HepG2 (cell line): ENCODE results near the gene IMPDH2. TPM values are rescaled to one million over a fixed set of nuclear protein-coding genes. Genes with fewer than 3 reads are reported as not detected.

Experiments used
- EHMT2 ChIP-seq: fragments of 200-600 bp; sonication (generic); IDR thresholded peaks from 2 replicates; pipeline ENCODE4 v1.7.0; 2017; ENCODE audit warnings: antibody characterized with exemption, low read depth, low read length, borderline replicate concordance
- KDM6A ChIP-seq: IDR thresholded peaks from 2 replicates; pipeline ENCODE4 v1.6.1; 2016; ENCODE audit warnings: low read depth
- NR0B2 ChIP-seq: sonication (generic); formaldehyde crosslinking; IDR thresholded peaks from 2 replicates; pipeline ENCODE4 v1.4.0; 2020; ENCODE audit warnings: mild to moderate bottlenecking, missing genetic modification reagents
- PCBP2 ChIP-seq: fragments of 200-400 bp; formaldehyde crosslinking; optimal IDR thresholded peaks from 2 replicates; pipeline ENCODE3; 2018; ENCODE audit warnings: low read length, low read depth; ENCODE audit not compliant: poor library complexity, severe bottlenecking
- RFX1 ChIP-seq: fragments of 450-650 bp; IDR thresholded peaks from 2 replicates; pipeline ENCODE4 v1.6.1; 2017
- SIN3B ChIP-seq: fragments of 150-350 bp; IDR thresholded peaks from 2 replicates; pipeline ENCODE4 v1.6.1; 2014; ENCODE audit warnings: low read length
- SKIL ChIP-seq: sonication (generic); formaldehyde crosslinking; IDR thresholded peaks from 2 replicates; pipeline ENCODE4 v1.8.0; 2022; ENCODE audit warnings: missing genetic modification reagents, mild to moderate bottlenecking, moderate library complexity, borderline replicate concordance
- ZBTB44 ChIP-seq: sonication (generic); formaldehyde crosslinking; IDR thresholded peaks from 2 replicates; pipeline ENCODE4 v1.4.0; 2020; ENCODE audit warnings: missing genetic modification reagents
- ZNF138 ChIP-seq: sonication (generic); formaldehyde crosslinking; IDR thresholded peaks from 2 replicates; pipeline ENCODE4 v1.5.0; 2020; ENCODE audit warnings: mild to moderate bottlenecking, low read depth, missing genetic modification reagents
- ZNF296 ChIP-seq: sonication (generic); formaldehyde crosslinking; conservative IDR thresholded peaks from 2 replicates; pipeline ENCODE4 v1.5.0; 2020; ENCODE audit warnings: mild to moderate bottlenecking, missing genetic modification reagents
- ZNF501 ChIP-seq: sonication (generic); formaldehyde crosslinking; IDR thresholded peaks from 2 replicates; pipeline ENCODE4 v1.5.1; 2020; ENCODE audit warnings: mild to moderate bottlenecking, moderate library complexity, missing genetic modification reagents
- ZNF672 ChIP-seq: sonication (generic); formaldehyde crosslinking; IDR thresholded peaks from 2 replicates; pipeline ENCODE4 v1.8.1; 2022; ENCODE audit warnings: missing genetic modification reagents
- ZNF772 ChIP-seq: sonication (generic); formaldehyde crosslinking; IDR thresholded peaks from 2 replicates; pipeline ENCODE4 v1.5.0; 2020; ENCODE audit warnings: mild to moderate bottlenecking, missing genetic modification reagents
- ZNF878 ChIP-seq: sonication (generic); formaldehyde crosslinking; IDR thresholded peaks from 2 replicates; pipeline ENCODE4 v1.8.1; 2023; ENCODE audit warnings: mild to moderate bottlenecking, missing genetic modification reagents, moderate library complexity
- polyA plus RNA-seq, 8 experiments: library from polyadenylated mRNA; depleted of rRNA in 3 of 8; stranded (reverse) in 7 of 8; unstranded in 1 of 8; fragments of >200 nt; fragmentation: Illumina TruSeq in 4 of 8; extraction: Trizol in 4 of 8; gene quantifications; 2 replicates each; pipeline versions ENCODE4 v1.2.1 to v1.2.3, GENCODE V29; 2011 to 2016; ENCODE audit warnings: low read depth in 4 of 8, missing spikeins in 1 of 8, mixed read lengths in 1 of 8; ENCODE audit not compliant: insufficient read depth in 1 of 8
- total RNA-seq, 5 experiments: library from RNA; depleted of rRNA; stranded (reverse); fragments of >200 nt; fragmentation: Illumina TruSeq; extraction: Trizol; gene quantifications; 2 replicates each; pipeline ENCODE4 v1.2.3, GENCODE V29; 2016; ENCODE audit warnings: low read depth in 1 of 5
- TF ChIP-seq, protein P1 (sequence below): sonication (generic); formaldehyde crosslinking; IDR thresholded peaks from 2 replicates; pipeline ENCODE4 v1.5.0; 2020; ENCODE audit warnings: missing genetic modification reagents
- TF ChIP-seq, protein P2 (sequence below): IDR thresholded peaks from 2 replicates; pipeline ENCODE4 v1.4.0; 2020; ENCODE audit warnings: mild to moderate bottlenecking, missing genetic modification reagents
- TF ChIP-seq, protein P3 (sequence below): sonication (generic); formaldehyde crosslinking; IDR thresholded peaks from 2 replicates; pipeline ENCODE4 v1.8.0; 2022; ENCODE audit warnings: mild to moderate bottlenecking, missing genetic modification reagents, moderate library complexity
- TF ChIP-seq, protein P4 (sequence below): sonication (generic); formaldehyde crosslinking; IDR thresholded peaks from 2 replicates; pipeline ENCODE4 v1.8.0; 2022; ENCODE audit warnings: missing genetic modification reagents, low read depth, mild to moderate bottlenecking, borderline replicate concordance

IMPDH2 gene
- total and polyA plus RNA-seq, 2 of the 13 experiments (the other 11 are each of a cell fraction or from before 2014, with no cell fraction given): 248 to 260 TPM

DNA sequence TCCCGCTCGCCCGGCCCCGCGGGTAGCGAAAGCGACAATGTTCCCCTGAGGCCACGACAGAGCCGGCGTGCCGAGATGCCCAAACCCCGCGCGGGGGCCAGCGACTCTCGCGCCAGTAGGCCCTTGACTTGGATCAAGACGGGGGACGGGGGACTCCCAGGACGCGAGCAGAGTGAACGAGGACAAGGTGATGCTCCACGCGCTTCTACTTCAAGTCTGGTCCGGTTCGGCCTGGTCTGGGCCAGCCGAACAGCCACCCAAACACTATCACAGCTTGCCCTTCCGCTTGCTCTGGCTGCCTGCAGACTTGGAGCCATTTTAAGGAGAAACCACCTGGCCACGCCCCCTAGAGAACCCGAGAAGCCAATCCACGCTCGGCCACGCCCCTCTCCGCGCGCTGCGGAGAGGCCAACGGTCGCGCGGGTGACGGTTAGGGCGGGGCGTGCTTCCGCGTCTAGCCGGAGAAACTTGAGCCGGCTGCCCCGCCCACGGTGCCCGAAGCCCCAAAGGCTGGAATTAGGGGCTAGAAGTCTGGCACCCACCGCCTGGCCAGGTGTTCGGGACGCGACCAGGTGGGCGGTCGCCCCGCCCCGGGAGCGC lies 7.9 kb downstream of the IMPDH2 start (continued):
- TF ChIP-seq ZNF501 (CRISPR knock-in tag) (no peak), NR0B2 (CRISPR knock-in tag) (no peak), ZBTB44 (peak; percentile 84; the same call in 1 of the 2 replicates), EHMT2 (no peak), ZNF878 (CRISPR knock-in tag) (0 out of 2 replicates have a peak, but pooled peaks have one; percentile 26), ZNF772 (CRISPR knock-in tag) (peak; percentile 16; the same call in 1 of the 2 replicates), ZNF672 (CRISPR knock-in tag) (no peak), KDM6A (CRISPR knock-in tag) (no peak), ZNF138 (CRISPR knock-in tag) (no peak), PCBP2 (no peak), ZNF296 (peak; percentile 82; the same call in 1 of the 2 replicates), RFX1 (no peak), SIN3B (peak; percentile 57; the same call in 1 of the 2 replicates), SKIL (no peak; the same call in 1 of the 2 replicates)
- TF ChIP-seq, protein P1, sequence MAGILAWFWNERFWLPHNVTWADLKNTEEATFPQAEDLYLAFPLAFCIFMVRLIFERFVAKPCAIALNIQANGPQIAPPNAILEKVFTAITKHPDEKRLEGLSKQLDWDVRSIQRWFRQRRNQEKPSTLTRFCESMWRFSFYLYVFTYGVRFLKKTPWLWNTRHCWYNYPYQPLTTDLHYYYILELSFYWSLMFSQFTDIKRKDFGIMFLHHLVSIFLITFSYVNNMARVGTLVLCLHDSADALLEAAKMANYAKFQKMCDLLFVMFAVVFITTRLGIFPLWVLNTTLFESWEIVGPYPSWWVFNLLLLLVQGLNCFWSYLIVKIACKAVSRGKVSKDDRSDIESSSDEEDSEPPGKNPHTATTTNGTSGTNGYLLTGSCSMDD (CRISPR knock-in tag): no peak
- TF ChIP-seq, protein P2, sequence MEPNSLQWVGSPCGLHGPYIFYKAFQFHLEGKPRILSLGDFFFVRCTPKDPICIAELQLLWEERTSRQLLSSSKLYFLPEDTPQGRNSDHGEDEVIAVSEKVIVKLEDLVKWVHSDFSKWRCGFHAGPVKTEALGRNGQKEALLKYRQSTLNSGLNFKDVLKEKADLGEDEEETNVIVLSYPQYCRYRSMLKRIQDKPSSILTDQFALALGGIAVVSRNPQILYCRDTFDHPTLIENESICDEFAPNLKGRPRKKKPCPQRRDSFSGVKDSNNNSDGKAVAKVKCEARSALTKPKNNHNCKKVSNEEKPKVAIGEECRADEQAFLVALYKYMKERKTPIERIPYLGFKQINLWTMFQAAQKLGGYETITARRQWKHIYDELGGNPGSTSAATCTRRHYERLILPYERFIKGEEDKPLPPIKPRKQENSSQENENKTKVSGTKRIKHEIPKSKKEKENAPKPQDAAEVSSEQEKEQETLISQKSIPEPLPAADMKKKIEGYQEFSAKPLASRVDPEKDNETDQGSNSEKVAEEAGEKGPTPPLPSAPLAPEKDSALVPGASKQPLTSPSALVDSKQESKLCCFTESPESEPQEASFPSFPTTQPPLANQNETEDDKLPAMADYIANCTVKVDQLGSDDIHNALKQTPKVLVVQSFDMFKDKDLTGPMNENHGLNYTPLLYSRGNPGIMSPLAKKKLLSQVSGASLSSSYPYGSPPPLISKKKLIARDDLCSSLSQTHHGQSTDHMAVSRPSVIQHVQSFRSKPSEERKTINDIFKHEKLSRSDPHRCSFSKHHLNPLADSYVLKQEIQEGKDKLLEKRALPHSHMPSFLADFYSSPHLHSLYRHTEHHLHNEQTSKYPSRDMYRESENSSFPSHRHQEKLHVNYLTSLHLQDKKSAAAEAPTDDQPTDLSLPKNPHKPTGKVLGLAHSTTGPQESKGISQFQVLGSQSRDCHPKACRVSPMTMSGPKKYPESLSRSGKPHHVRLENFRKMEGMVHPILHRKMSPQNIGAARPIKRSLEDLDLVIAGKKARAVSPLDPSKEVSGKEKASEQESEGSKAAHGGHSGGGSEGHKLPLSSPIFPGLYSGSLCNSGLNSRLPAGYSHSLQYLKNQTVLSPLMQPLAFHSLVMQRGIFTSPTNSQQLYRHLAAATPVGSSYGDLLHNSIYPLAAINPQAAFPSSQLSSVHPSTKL (CRISPR knock-in tag): peak; percentile 35; the same call in 1 of the 2 replicates
- TF ChIP-seq, protein P3, sequence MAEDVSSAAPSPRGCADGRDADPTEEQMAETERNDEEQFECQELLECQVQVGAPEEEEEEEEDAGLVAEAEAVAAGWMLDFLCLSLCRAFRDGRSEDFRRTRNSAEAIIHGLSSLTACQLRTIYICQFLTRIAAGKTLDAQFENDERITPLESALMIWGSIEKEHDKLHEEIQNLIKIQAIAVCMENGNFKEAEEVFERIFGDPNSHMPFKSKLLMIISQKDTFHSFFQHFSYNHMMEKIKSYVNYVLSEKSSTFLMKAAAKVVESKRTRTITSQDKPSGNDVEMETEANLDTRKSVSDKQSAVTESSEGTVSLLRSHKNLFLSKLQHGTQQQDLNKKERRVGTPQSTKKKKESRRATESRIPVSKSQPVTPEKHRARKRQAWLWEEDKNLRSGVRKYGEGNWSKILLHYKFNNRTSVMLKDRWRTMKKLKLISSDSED (CRISPR knock-in tag): no peak
- TF ChIP-seq, protein P4, sequence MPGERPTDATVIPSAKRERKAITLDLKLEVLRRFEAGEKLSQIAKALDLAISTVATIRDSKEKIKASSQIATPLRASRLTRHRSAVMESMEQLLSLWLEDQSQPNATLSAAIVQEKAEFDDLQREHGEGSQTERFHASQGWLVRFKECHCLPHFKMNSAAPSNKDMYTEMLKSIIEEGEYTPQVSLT (CRISPR knock-in tag): peak; percentile 33; the same call in 1 of the 2 replicates
